Liver (tissue), 9 donors: ENCODE measurements around the gene SHC3. TPM values are rescaled to one million over a fixed set of nuclear protein-coding genes. Genes with fewer than 3 reads are reported as not detected.

Experiments
- DNase-seq: peaks from one replicate; pipeline ENCODE4 v3.0.0-alpha.2; 2017; ENCODE audit warnings: low spot score
- H3K27ac ChIP-seq, 2 donors: one replicate each; pipeline ENCODE4 v1.7.0; 2013; ENCODE audit warnings: inconsistent platforms in 2 of 2, low read length in 2 of 2, control low read depth in 1 of 2, low read depth in 1 of 2, mild to moderate bottlenecking in 1 of 2
- H3K27me3 ChIP-seq, 4 donors: one replicate each; pipeline versions ENCODE4 v1.6.1 to v1.7.0; 2013; ENCODE audit warnings: low read length in 3 of 4, inconsistent platforms in 1 of 4, mild to moderate bottlenecking in 1 of 4, moderate library complexity in 1 of 4; ENCODE audit not compliant: control insufficient read depth in 4 of 4, insufficient read depth in 4 of 4
- H3K36me3 ChIP-seq, 4 donors: one replicate each; pipeline versions ENCODE4 v1.6.1 to v1.7.0; 2013; ENCODE audit warnings: low read length in 3 of 4, mild to moderate bottlenecking in 3 of 4, low read depth in 1 of 4, moderate library complexity in 1 of 4; ENCODE audit not compliant: control insufficient read depth in 4 of 4, insufficient read depth in 3 of 4
- H3K4me1 ChIP-seq, 4 donors: one replicate each; pipeline versions ENCODE4 v1.6.1 to v1.7.0; 2013; ENCODE audit warnings: low read length in 3 of 4, mild to moderate bottlenecking in 3 of 4, moderate library complexity in 1 of 4; ENCODE audit not compliant: control insufficient read depth in 4 of 4, insufficient read depth in 4 of 4
- H3K4me3 ChIP-seq, 3 donors: one replicate each; pipeline versions ENCODE4 v1.6.1 to v1.7.0; 2013; ENCODE audit warnings: low read length in 3 of 3, control low read depth in 1 of 3, low read depth in 1 of 3, mild to moderate bottlenecking in 1 of 3
- H3K9ac ChIP-seq, 2 donors: one replicate each; pipeline ENCODE4 v1.7.0; 2013; ENCODE audit warnings: low read length in 2 of 2, mild to moderate bottlenecking in 2 of 2, moderate library complexity in 2 of 2, control low read depth in 1 of 2, low read depth in 1 of 2
- H3K9me3 ChIP-seq, 4 donors: one replicate each; pipeline versions ENCODE4 v1.6.1 to v1.7.0; 2013; ENCODE audit warnings: low read length in 3 of 4; ENCODE audit not compliant: control insufficient read depth in 4 of 4
- CTCF ChIP-seq: fragments of 150-350 bp; IDR thresholded peaks from 2 replicates; pipeline ENCODE4 v1.5.1; 2017; ENCODE audit warnings: improper control_type of control experiment, low read depth, low read length; ENCODE audit not compliant: missing input control
- EGR1 ChIP-seq, 2 donors: IDR thresholded peaks; 2 replicates each; pipeline ENCODE4 v1.6.1; 2016 to 2018; ENCODE audit warnings: antibody characterized with exemption in 2 of 2, low read depth in 2 of 2
- FOXA2 ChIP-seq: IDR thresholded peaks from 2 replicates; pipeline ENCODE4 v1.6.1; 2016; ENCODE audit warnings: antibody characterized with exemption
- JUND ChIP-seq, 2 donors: IDR thresholded peaks; 2 replicates each; pipeline ENCODE4 v1.6.1; 2016; ENCODE audit warnings: antibody characterized with exemption in 2 of 2
- MAX ChIP-seq: IDR thresholded peaks from 2 replicates; pipeline ENCODE4 v1.6.1; 2016; ENCODE audit warnings: antibody characterized with exemption
- NR2F2 ChIP-seq: IDR thresholded peaks from 2 replicates; pipeline ENCODE4 v1.6.1; 2016; ENCODE audit warnings: antibody characterized with exemption
- RAD21 ChIP-seq, 2 donors: IDR thresholded peaks; 2 replicates each; pipeline ENCODE4 v1.6.1; 2016; ENCODE audit warnings: antibody characterized with exemption in 2 of 2, mild to moderate bottlenecking in 2 of 2
- REST ChIP-seq: IDR thresholded peaks from 2 replicates; pipeline ENCODE4 v1.6.1; 2016; ENCODE audit warnings: antibody characterized with exemption, mild to moderate bottlenecking
- RXRA ChIP-seq, 2 donors: IDR thresholded peaks; 2 replicates each; pipeline ENCODE4 v1.6.1; 2017 to 2018; ENCODE audit warnings: antibody characterized with exemption in 2 of 2, mild to moderate bottlenecking in 1 of 2
- SP1 ChIP-seq: IDR thresholded peaks from 2 replicates; pipeline ENCODE4 v1.6.1; 2018; ENCODE audit warnings: antibody characterized with exemption, mild to moderate bottlenecking
- TAF1 ChIP-seq: conservative IDR thresholded peaks from 2 replicates; pipeline ENCODE4 v1.6.1; 2016; ENCODE audit warnings: antibody characterized with exemption, mild to moderate bottlenecking
- YY1 ChIP-seq: IDR thresholded peaks from 2 replicates; pipeline ENCODE4 v1.6.1; 2016; ENCODE audit warnings: antibody characterized with exemption, mild to moderate bottlenecking
- ZBTB33 ChIP-seq: IDR thresholded peaks from 2 replicates; pipeline ENCODE4 v1.6.1; 2016; ENCODE audit warnings: antibody characterized with exemption
- WGBS: extraction: QIAGEN DNeasy Blood & Tissue Kit; methylation state at CpG from one replicate; pipeline ENCODE4 v1.1.7; 2013; 5-methylcytosine and 5-hydroxymethylcytosine counted together
- polyA plus RNA-seq, 2 donors: library from polyadenylated mRNA; stranded (reverse) in 1 of 2; unstranded in 1 of 2; fragments of 200-250 nt in 1 of 2; fragments of >200 nt in 1 of 2; fragmentation: Nextera tagmentation in 1 of 2; extraction: Ambion mirVana in 1 of 2; gene quantifications; one replicate each; pipeline versions ENCODE4 v1.2.1 to v1.2.3, GENCODE V29; 2013 to 2015
- total RNA-seq, 2 donors: library from RNA; depleted of rRNA; stranded (reverse); fragments of >200 nt; gene quantifications; one replicate each; pipeline ENCODE4 v1.2.3, GENCODE V29; 2014
- donor health status: healthy.
- donor health status: healthy.
- donor health status: healthy.
- donor health status: healthy.
- donor health status: healthy.

Gene SHC3
- total and polyA plus RNA-seq, 4 donors: 0.03 to 0.08 (median 0.04) TPM

GRCh38 chr9:89165341-89165740 lies 13.3 kb downstream of the SHC3 start:
- H3K9ac ChIP-seq: no peak overlapping the region

GRCh38 chr9:89161221-89161620 lies 17.4 kb downstream of the SHC3 start:
- WGBS: 91% methylated on average over 8 of the region's 8 CpGs

More at GRCh38 chr9:89165341-89165740, 13.3 kb downstream of the SHC3 start:
- DNase-seq: no peak
- peaks cover 0 to 4% (median 0%) of the 10 kb centered on the region in 4 donors for H3K27me3 ChIP-seq
- H3K27ac ChIP-seq: no peak overlapping the region
- no peaks in the 10 kb centered on the region for H3K36me3 ChIP-seq
- H3K9me3 ChIP-seq: no peaks in the 10 kb centered on the region
- no peaks in the 10 kb centered on the region for H3K4me1 ChIP-seq
- TF ChIP-seq ZBTB33 (no peak), MAX (no peak), CTCF (no peak), RXRA (IDR thresholded peaks at IDR 0.05) (no peak), EGR1 (IDR thresholded peaks at IDR 0.05; ENCODE audit: low read depth in 2 of 2) (no peak)
- no peak overlapping the region for H3K4me3 ChIP-seq

More at GRCh38 chr9:89161221-89161620, 17.4 kb downstream of the SHC3 start:
- Histone ChIP-seq H3K36me3 (no peaks in the 10 kb centered on the region), H3K4me3 (no peak overlapping the region), H3K4me1 (no peaks in the 10 kb centered on the region), H3K9ac (no peak overlapping the region), H3K27ac (no peak overlapping the region), H3K27me3 (peaks cover 0 to 4% (median 0%) of the 10 kb centered on the region in 4 donors), H3K9me3 (no peaks in the 10 kb centered on the region)
- TF ChIP-seq TAF1: no peak
- no peak for TF ChIP-seq REST
- no peak for TF ChIP-seq RAD21 (IDR thresholded peaks at IDR 0.05)
- no peak for TF ChIP-seq CTCF
- no peak for TF ChIP-seq EGR1 (IDR thresholded peaks at IDR 0.05; ENCODE audit: low read depth in 2 of 2)
- no peak for TF ChIP-seq MAX
- TF ChIP-seq YY1: no peak
- no peak for TF ChIP-seq FOXA2
- TF ChIP-seq JUND (IDR thresholded peaks at IDR 0.05): no peak
- TF ChIP-seq SP1: no peak
- TF ChIP-seq NR2F2: no peak
- no peak for DNase-seq
